Effector memory CD4-positive, alpha-beta T cell (primary cell): ENCODE measurements around the gene MAPK1.

ENCODE experiments used
- DNase-seq, 3 donors: peaks; one replicate each; pipeline ENCODE4 v3.0.0-alpha.2; 2020
- H3K27ac ChIP-seq: 2 replicates; pipeline ENCODE4 v1.7.0; 2013; ENCODE audit warnings: mild to moderate bottlenecking, low read length, moderate library complexity; ENCODE audit not compliant: insufficient read depth, poor library complexity, severe bottlenecking
- H3K27me3 ChIP-seq: replicated peaks from 2 replicates; pipeline ENCODE4 v1.7.0; 2013; ENCODE audit warnings: mild to moderate bottlenecking, low read length; ENCODE audit not compliant: insufficient read depth, control insufficient read depth, poor library complexity, severe bottlenecking
- H3K36me3 ChIP-seq: 2 replicates; pipeline ENCODE4 v1.7.0; 2013; ENCODE audit warnings: mild to moderate bottlenecking, low read length, moderate library complexity; ENCODE audit not compliant: control insufficient read depth, insufficient read depth
- H3K4me1 ChIP-seq: 2 replicates; pipeline ENCODE4 v1.7.0; 2013; ENCODE audit warnings: low read length, mild to moderate bottlenecking; ENCODE audit not compliant: control insufficient read depth, insufficient read depth, poor library complexity, severe bottlenecking
- H3K4me3 ChIP-seq: 2 replicates; pipeline ENCODE4 v1.7.0; 2013; ENCODE audit warnings: low read length, low read depth, mild to moderate bottlenecking; ENCODE audit not compliant: insufficient read depth, poor library complexity, severe bottlenecking
- H3K9me3 ChIP-seq: 2 replicates; pipeline ENCODE4 v1.7.0; 2013; ENCODE audit warnings: mild to moderate bottlenecking, low read length, moderate library complexity; ENCODE audit not compliant: control insufficient read depth

The MAPK1 gene

DNA sequence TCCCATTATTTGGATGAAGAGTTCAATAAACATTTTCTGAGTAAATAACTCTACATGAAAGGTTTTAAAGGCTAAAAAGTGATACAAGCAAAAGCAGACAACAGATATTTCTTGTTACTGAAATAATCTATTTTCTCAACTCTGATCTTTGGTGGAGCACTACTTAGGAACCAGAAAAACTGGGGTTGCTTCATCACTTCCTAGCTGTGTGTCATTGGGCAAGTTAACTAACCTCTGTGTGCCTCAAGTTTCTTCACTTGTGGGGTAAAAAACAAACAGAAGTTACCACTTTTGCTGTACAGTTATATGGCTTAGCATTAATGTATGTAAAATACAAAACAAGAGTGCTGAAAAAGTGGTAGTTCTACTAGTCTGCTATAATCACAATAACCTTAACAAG is 5.6 kb downstream of the MAPK1 start:
- Histone ChIP-seq H3K4me3 (no peak overlapping the region), H3K4me1 (peaks cover 34% of the 10 kb centered on the region), H3K36me3 (no peaks in the 10 kb centered on the region), H3K27ac (no peak overlapping the region), H3K27me3 (no peaks in the 10 kb centered on the region), H3K9me3 (no peaks in the 10 kb centered on the region)
- no peak for DNase-seq

DNA sequence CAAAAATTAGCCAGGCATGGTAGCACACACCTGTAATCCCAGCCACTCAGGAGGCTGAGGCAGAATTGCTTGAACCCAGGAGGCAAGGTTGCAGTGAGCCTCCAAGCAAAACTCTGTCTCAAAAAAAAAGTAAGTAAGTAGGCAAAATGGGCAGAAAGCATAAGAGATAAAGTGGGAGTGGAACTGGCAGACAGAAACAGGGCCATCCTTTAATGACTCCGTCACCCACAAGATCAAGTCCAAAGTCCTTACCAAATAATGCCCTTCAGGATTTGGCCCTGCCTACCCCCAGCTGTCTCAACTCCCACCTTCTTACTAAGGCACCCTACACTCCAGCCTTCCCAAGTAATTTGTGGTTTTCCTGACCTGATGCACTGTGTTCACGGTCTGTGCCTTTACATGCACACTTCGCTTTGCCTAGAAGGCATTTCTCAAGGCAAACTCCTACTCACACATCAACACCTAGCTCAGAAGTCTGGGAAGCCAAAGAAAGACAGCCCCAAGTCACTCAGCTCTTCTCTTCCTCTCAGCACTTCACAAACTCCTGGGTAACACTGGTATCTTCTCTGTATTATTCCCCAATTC is 6.1 kb downstream of the MAPK1 start:
- no peak for DNase-seq
- no peaks in the 10 kb centered on the region for H3K36me3 ChIP-seq
- H3K27me3 ChIP-seq, result no peaks in the 10 kb centered on the region
- no peak overlapping the region for H3K4me3 ChIP-seq
- no peaks in the 10 kb centered on the region for H3K9me3 ChIP-seq
- no peak overlapping the region for H3K27ac ChIP-seq
- peaks cover 36% of the 10 kb centered on the region for H3K4me1 ChIP-seq

DNA sequence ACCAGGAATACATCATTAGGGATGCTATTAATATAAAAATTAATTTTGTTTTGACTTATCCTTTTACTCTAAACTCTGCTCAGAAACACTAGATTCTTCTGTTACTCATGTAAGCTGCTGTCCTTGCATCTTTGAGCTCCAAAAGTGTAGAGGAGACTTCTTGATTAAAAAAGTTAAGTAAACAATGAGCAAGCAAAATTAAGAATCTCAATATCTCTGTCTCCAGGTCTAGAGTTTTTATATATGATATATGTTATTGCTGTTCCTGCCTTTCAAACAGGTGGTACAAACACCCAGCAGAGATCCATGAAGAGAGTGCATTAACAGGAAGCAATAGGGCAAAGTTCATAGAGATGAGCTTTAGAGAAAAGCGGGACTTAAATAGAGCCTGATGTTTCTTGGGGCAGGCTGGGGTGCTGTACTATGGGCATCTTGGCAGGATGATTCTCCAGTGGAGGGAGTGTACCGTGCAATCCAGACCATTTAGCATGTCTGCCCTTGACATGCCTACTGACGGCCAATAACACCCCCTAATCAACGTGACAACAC is 6.9 kb downstream of the MAPK1 start:
- H3K4me3 ChIP-seq, result no peak overlapping the region
- H3K4me1 ChIP-seq, result peaks cover 40% of the 10 kb centered on the region
- no peak overlapping the region for H3K27ac ChIP-seq
- DNase-seq, result no peak
- no peaks in the 10 kb centered on the region for H3K36me3 ChIP-seq
- no peaks in the 10 kb centered on the region for H3K9me3 ChIP-seq
- no peaks in the 10 kb centered on the region for H3K27me3 ChIP-seq

DNA sequence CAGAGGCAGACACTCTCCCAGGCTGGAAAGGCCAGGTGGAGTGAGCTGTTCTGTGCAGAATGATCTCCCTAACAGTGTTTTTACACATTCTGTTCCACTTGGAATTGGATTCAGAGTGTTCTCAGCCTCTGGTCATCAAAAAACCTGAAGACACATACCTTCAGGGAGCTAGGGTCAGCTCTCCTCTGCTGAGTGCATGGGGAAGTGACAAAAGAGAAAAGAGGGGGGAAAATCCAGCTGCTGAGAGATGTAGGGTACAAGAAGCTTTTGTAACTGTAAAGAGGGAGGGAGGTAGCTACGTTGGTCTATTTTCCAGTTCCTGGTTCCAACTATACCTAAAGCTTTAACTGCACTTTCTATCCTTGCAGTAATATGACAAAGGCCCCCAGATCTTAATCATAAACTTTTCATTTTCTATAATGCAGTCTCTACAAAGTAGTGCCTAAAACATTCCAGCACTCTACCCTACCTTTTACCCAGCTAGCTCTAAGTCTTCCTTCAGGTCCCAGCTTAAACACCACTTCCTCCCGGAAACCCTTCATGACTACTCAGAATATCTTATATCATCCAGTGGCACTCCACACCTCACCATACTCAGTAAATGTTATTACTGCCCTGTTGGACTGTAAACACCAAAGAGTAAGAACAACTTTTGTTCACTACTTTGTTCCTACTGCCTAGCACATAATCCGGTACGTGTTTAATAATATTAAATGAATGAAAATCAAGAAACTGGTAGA is 9.2 kb downstream of the MAPK1 start:
- no peak for DNase-seq
- Histone ChIP-seq H3K4me1 (peaks cover 30% of the 10 kb centered on the region), H3K27ac (no peak overlapping the region)

DNA sequence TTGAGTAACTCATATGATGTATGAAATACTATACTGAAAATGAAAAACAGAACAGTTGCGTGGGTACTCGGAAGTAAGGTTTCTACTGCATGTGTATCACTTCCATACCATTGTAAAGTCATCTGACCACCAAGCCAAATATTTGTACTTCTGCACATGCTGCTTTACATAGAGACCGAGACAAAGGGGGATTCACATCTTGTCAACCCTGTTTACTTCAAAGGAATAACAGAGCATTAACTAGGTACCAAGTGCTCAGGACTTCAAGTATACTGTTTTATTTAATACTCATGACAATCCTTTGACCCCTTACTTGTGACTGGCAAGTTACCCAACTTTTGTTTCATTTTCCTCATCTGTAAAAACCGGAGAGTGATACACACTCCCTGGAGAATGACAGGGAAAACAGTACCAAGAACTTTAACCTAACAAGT is 9.9 kb downstream of the MAPK1 start:
- H3K4me3 ChIP-seq, result no peak overlapping the region
- peaks cover 30% of the 10 kb centered on the region for H3K4me1 ChIP-seq
- no peaks in the 10 kb centered on the region for H3K9me3 ChIP-seq
- H3K27ac ChIP-seq, result no peak overlapping the region
- no peaks in the 10 kb centered on the region for H3K36me3 ChIP-seq
- no peaks in the 10 kb centered on the region for H3K27me3 ChIP-seq
- no peak for DNase-seq

More for the DNA sequence above, 9.2 kb downstream of the MAPK1 start:
- Histone ChIP-seq H3K9me3 (no peaks in the 10 kb centered on the region), H3K4me3 (no peak overlapping the region), H3K36me3 (no peaks in the 10 kb centered on the region), H3K27me3 (no peaks in the 10 kb centered on the region)

DNA sequence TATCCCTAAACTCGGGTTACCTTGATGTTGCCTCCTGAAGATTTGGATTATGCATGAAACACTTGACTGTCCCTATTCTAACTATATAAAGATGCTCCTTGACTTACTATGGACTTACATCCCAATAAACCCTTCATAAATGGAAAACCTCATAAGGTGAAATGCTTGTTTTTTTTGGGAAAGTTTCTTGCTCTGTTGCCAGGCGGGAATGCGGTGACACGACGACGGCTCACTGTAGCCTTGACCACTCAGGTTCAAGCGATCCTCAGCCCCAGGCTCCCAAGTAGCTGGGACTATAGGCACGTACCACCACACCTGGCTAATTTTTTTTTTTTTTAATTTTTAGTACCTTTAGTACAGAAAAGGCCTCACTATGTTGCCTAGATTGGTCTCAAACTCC is 10.6 kb downstream of the MAPK1 start:
- DNase-seq, result no peak
- Histone ChIP-seq H3K4me3 (no peak overlapping the region), H3K27ac (no peak overlapping the region), H3K36me3 (no peaks in the 10 kb centered on the region), H3K4me1 (peaks cover 30% of the 10 kb centered on the region), H3K9me3 (no peaks in the 10 kb centered on the region), H3K27me3 (no peaks in the 10 kb centered on the region)

DNA sequence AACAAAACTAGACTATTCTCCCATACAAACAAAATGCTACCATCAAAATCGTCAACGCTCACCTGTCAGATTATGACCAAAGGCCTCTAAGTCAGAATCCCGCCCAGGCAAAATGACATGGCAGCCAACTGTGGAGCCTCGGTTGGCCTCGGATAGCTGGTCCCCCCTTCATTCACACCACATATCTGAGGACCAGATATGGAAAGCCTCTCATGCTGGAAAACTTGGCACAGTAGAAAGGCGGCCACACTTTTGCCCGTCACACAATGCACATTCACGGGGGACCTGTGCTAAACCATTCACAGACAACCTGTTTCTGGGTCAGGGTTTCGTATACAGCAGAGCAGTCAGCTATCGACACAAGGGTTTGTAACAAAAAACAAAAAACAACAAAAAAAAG is 11.2 kb downstream of the MAPK1 start:
- Histone ChIP-seq H3K36me3 (no peaks in the 10 kb centered on the region), H3K4me3 (no peak overlapping the region), H3K4me1 (peaks cover 30% of the 10 kb centered on the region), H3K27me3 (no peaks in the 10 kb centered on the region), H3K9me3 (no peaks in the 10 kb centered on the region), H3K27ac (no peak overlapping the region)
- no peak for DNase-seq

DNA sequence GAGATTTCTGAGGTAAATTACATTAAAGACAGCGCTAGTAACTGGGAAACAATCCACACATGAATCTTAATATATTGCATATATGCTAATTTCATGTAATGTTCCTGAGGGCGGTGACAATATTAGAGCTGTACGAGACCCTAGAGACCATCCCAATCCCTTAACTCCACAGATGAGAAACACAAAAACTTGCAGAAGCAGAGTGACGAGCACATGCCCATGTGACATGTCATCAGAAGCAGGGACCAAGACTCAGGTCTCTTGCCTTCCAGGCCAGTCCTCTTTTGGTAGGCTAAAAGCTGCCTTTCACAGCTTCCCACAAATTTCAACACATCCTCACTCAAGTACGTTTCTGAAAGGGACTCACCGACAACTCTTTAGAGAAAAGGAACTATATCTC is 11.8 kb downstream of the MAPK1 start:
- Histone ChIP-seq H3K27ac (no peak overlapping the region), H3K27me3 (no peaks in the 10 kb centered on the region), H3K4me1 (peaks cover 30% of the 10 kb centered on the region), H3K4me3 (no peak overlapping the region), H3K36me3 (no peaks in the 10 kb centered on the region), H3K9me3 (no peaks in the 10 kb centered on the region)
- no peak for DNase-seq

DNA sequence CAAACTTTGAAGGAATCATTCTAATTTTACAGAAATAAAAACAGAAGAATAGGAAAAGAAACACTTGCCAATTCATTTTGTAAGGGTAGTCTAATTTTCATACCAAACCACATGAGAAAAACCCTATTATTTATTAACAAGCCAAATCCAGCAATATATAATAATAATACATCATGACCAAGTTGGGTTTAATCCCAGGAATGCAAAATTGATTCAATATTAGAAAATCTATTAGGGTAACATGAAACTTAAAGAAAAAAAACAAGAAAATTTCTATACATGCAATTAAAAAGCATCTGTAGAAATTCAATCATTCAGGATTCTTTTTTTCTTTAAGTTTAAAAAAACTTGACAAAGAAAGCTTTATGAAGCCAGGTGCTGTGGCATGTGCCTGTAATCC is 16.8 kb downstream of the MAPK1 start:
- H3K27ac ChIP-seq, result no peak overlapping the region
- DNase-seq, result no peak

DNA sequence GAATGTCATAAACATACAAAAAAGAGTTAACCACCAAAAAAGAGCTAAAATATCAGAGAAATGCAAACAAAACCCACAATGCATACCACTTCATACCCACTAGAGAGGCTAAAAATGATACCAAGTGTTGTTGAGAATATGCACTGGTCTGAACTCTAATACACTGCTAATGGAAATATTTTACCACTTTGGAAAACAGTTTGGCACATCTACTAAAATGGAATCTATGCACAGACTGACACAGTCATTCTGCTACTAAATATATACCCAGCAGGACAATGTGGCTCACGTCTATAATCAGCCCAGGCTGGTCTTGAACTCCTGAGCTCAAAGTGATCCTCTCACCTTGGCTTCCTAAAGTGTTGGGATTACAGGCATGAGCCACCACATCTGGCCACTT is 18.0 kb downstream of the MAPK1 start:
- no peaks in the 10 kb centered on the region for H3K27me3 ChIP-seq
- DNase-seq, result no peak
- H3K4me1 ChIP-seq, result no peaks in the 10 kb centered on the region
- no peaks in the 10 kb centered on the region for H3K36me3 ChIP-seq
- H3K27ac ChIP-seq, result no peak overlapping the region
- H3K4me3 ChIP-seq, result no peak overlapping the region
- no peaks in the 10 kb centered on the region for H3K9me3 ChIP-seq

More for the DNA sequence above, 16.8 kb downstream of the MAPK1 start:
- H3K4me3 ChIP-seq, result no peak overlapping the region
- H3K27me3 ChIP-seq, result no peaks in the 10 kb centered on the region
- H3K36me3 ChIP-seq, result no peaks in the 10 kb centered on the region
- H3K9me3 ChIP-seq, result no peaks in the 10 kb centered on the region
- H3K4me1 ChIP-seq, result no peaks in the 10 kb centered on the region
